HEK293 (cell line): ENCODE results near the gene PRR35.
A peak's percentile ranks its signal among the peaks of the same experiment; 100 is the strongest.

ENCODE experiments used
- BCL11B ChIP-seq: fragments of 450-650 bp; formaldehyde crosslinking; IDR thresholded peaks from 2 replicates; pipeline ENCODE4 v1.5.1; 2016; ENCODE audit warnings: low read depth, missing biosample characterization, missing genetic modification characterization
- CTCF ChIP-seq: fragments of 450-650 bp; formaldehyde crosslinking; IDR thresholded peaks from 2 replicates; pipeline ENCODE4 v1.5.1; 2016; ENCODE audit warnings: missing biosample characterization, missing genetic modification characterization
- GLI4 ChIP-seq: fragments of 450-650 bp; formaldehyde crosslinking; IDR thresholded peaks from 2 replicates; pipeline ENCODE4 v1.5.1; 2016; ENCODE audit warnings: missing biosample characterization, missing genetic modification characterization
- GLIS1 ChIP-seq: fragments of 450-650 bp; formaldehyde crosslinking; IDR thresholded peaks from 2 replicates; pipeline ENCODE4 v1.5.1; 2016; ENCODE audit warnings: missing biosample characterization, missing genetic modification characterization
- HIC1 ChIP-seq: fragments of 450-650 bp; formaldehyde crosslinking; IDR thresholded peaks from 2 replicates; pipeline ENCODE4 v1.5.1; 2016; ENCODE audit warnings: missing biosample characterization, missing genetic modification characterization
- HOXD13 ChIP-seq: sonication (generic); formaldehyde crosslinking; IDR thresholded peaks from 2 replicates; pipeline ENCODE4 v1.8.0; 2022; ENCODE audit warnings: missing genetic modification reagents, borderline replicate concordance
- RBAK ChIP-seq: fragments of 450-650 bp; formaldehyde crosslinking; IDR thresholded peaks from 2 replicates; pipeline ENCODE4 v1.5.1; 2016; ENCODE audit warnings: missing biosample characterization, missing genetic modification characterization
- SALL2 ChIP-seq: fragments of 450-650 bp; formaldehyde crosslinking; IDR thresholded peaks from 2 replicates; pipeline ENCODE4 v1.5.0; 2017; ENCODE audit warnings: missing biosample characterization, mild to moderate bottlenecking, missing genetic modification characterization, borderline replicate concordance
- ZBTB7A ChIP-seq: fragments of 450-650 bp; formaldehyde crosslinking; IDR thresholded peaks from 2 replicates; pipeline ENCODE4 v1.5.1; 2016; ENCODE audit warnings: low read depth, missing biosample characterization, missing genetic modification characterization
- ZBTB8A ChIP-seq: fragments of 450-650 bp; formaldehyde crosslinking; IDR thresholded peaks from 2 replicates; pipeline ENCODE4 v1.5.1; 2016; ENCODE audit warnings: missing biosample characterization, missing genetic modification characterization
- ZNF214 ChIP-seq: fragments of 450-650 bp; formaldehyde crosslinking; IDR thresholded peaks from 2 replicates; pipeline ENCODE4 v1.5.1; 2017; ENCODE audit warnings: missing biosample characterization, mild to moderate bottlenecking, missing genetic modification characterization, borderline replicate concordance
- ZNF26 ChIP-seq: fragments of 450-650 bp; formaldehyde crosslinking; IDR thresholded peaks from 2 replicates; pipeline ENCODE4 v1.5.1; 2016; ENCODE audit warnings: missing biosample characterization, missing genetic modification characterization
- ZNF449 ChIP-seq: fragments of 450-650 bp; formaldehyde crosslinking; IDR thresholded peaks from 2 replicates; pipeline ENCODE4 v1.5.1; 2017; ENCODE audit warnings: missing biosample characterization, mild to moderate bottlenecking, missing genetic modification characterization, moderate library complexity
- ZNF521 ChIP-seq: fragments of 450-650 bp; formaldehyde crosslinking; IDR thresholded peaks from 2 replicates; pipeline ENCODE4 v1.5.1; 2017; ENCODE audit warnings: missing biosample characterization, mild to moderate bottlenecking, missing genetic modification characterization
- ZNF544 ChIP-seq: fragments of 450-650 bp; formaldehyde crosslinking; IDR thresholded peaks from 2 replicates; pipeline ENCODE4 v1.5.0; 2017; ENCODE audit warnings: missing biosample characterization, missing genetic modification characterization
- ZNF585B ChIP-seq: fragments of 450-650 bp; formaldehyde crosslinking; IDR thresholded peaks from 2 replicates; pipeline ENCODE4 v1.5.1; 2016; ENCODE audit warnings: missing biosample characterization, missing genetic modification characterization
- ZNF600 ChIP-seq: fragments of 450-650 bp; formaldehyde crosslinking; IDR thresholded peaks from 2 replicates; pipeline ENCODE4 v1.5.1; 2016; ENCODE audit warnings: missing biosample characterization, missing genetic modification characterization
- ZNF791 ChIP-seq: fragments of 450-650 bp; formaldehyde crosslinking; IDR thresholded peaks from 2 replicates; pipeline ENCODE4 v1.5.1; 2016; ENCODE audit warnings: missing biosample characterization, missing genetic modification characterization
- ZNF830 ChIP-seq: fragments of 450-650 bp; IDR thresholded peaks from 2 replicates; pipeline ENCODE4 v1.5.0; 2018; ENCODE audit warnings: missing biosample characterization, missing genetic modification characterization, low read depth, mild to moderate bottlenecking, moderate library complexity
- ZSCAN30 ChIP-seq: fragments of 450-650 bp; IDR thresholded peaks from 2 replicates; pipeline ENCODE4 v1.5.1; 2018; ENCODE audit warnings: missing biosample characterization, mild to moderate bottlenecking, missing genetic modification characterization, moderate library complexity
- TF ChIP-seq, protein P1 (sequence below): fragments of 450-650 bp; IDR thresholded peaks from 2 replicates; pipeline ENCODE4 v1.5.1; 2018; ENCODE audit warnings: missing biosample characterization, missing genetic modification characterization
- TF ChIP-seq, protein P2 (sequence below): fragments of 450-650 bp; formaldehyde crosslinking; IDR thresholded peaks from 2 replicates; pipeline ENCODE4 v1.5.1; 2017; ENCODE audit warnings: missing biosample characterization, missing genetic modification characterization
- TF ChIP-seq, protein P3 (sequence below): fragments of 450-650 bp; formaldehyde crosslinking; IDR thresholded peaks from 2 replicates; pipeline ENCODE4 v1.5.1; 2016; ENCODE audit warnings: missing biosample characterization, missing genetic modification characterization
- TF ChIP-seq, protein P4 (sequence below): fragments of 450-650 bp; formaldehyde crosslinking; IDR thresholded peaks from 2 replicates; pipeline ENCODE4 v1.5.1; 2016; ENCODE audit warnings: missing biosample characterization, missing genetic modification characterization

PRR35 gene

GRCh38 chr16:590188-590814, 30.1 kb downstream of the PRR35 start (continued):
- TF ChIP-seq HIC1 (tag by site-specific recombination) (no peak), ZNF26 (no peak), ZNF585B (tag by site-specific recombination) (no peak), RBAK (tag by site-specific recombination) (no peak), ZNF791 (no peak; the same call in 1 of the 2 replicates), HOXD13 (CRISPR knock-in tag) (no peak), GLI4 (no peak), GLIS1 (tag by site-specific recombination) (no peak), BCL11B (tag by site-specific recombination) (peak; percentile 69), ZBTB8A (tag by site-specific recombination) (peak; percentile 74; the same call in 1 of the 2 replicates), ZNF214 (tag by site-specific recombination) (no peak), ZNF544 (tag by site-specific recombination) (no peak), ZNF830 (tag by site-specific recombination) (no peak), ZBTB7A (tag by site-specific recombination) (peak; percentile 8; the same call in 1 of the 2 replicates), CTCF (tag by site-specific recombination) (no peak), ZSCAN30 (0 out of 2 replicates have a peak, but pooled peaks have one; percentile 46), ZNF521 (tag by site-specific recombination) (no peak), ZNF449 (tag by site-specific recombination) (no peak), ZNF600 (peak; percentile 40), SALL2 (tag by site-specific recombination) (no peak)
- TF ChIP-seq, protein P1, sequence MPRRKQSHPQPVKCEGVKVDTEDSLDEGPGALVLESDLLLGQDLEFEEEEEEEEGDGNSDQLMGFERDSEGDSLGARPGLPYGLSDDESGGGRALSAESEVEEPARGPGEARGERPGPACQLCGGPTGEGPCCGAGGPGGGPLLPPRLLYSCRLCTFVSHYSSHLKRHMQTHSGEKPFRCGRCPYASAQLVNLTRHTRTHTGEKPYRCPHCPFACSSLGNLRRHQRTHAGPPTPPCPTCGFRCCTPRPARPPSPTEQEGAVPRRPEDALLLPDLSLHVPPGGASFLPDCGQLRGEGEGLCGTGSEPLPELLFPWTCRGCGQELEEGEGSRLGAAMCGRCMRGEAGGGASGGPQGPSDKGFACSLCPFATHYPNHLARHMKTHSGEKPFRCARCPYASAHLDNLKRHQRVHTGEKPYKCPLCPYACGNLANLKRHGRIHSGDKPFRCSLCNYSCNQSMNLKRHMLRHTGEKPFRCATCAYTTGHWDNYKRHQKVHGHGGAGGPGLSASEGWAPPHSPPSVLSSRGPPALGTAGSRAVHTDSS (tag by site-specific recombination) = no peak; the same call in 1 of the 2 replicates
- TF ChIP-seq, protein P2, sequence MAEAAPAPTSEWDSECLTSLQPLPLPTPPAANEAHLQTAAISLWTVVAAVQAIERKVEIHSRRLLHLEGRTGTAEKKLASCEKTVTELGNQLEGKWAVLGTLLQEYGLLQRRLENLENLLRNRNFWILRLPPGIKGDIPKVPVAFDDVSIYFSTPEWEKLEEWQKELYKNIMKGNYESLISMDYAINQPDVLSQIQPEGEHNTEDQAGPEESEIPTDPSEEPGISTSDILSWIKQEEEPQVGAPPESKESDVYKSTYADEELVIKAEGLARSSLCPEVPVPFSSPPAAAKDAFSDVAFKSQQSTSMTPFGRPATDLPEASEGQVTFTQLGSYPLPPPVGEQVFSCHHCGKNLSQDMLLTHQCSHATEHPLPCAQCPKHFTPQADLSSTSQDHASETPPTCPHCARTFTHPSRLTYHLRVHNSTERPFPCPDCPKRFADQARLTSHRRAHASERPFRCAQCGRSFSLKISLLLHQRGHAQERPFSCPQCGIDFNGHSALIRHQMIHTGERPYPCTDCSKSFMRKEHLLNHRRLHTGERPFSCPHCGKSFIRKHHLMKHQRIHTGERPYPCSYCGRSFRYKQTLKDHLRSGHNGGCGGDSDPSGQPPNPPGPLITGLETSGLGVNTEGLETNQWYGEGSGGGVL (tag by site-specific recombination) = 0 out of 2 replicates have a peak, but pooled peaks have one; percentile 11
- TF ChIP-seq, protein P3, sequence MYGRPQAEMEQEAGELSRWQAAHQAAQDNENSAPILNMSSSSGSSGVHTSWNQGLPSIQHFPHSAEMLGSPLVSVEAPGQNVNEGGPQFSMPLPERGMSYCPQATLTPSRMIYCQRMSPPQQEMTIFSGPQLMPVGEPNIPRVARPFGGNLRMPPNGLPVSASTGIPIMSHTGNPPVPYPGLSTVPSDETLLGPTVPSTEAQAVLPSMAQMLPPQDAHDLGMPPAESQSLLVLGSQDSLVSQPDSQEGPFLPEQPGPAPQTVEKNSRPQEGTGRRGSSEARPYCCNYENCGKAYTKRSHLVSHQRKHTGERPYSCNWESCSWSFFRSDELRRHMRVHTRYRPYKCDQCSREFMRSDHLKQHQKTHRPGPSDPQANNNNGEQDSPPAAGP = no peak
- TF ChIP-seq, protein P4, sequence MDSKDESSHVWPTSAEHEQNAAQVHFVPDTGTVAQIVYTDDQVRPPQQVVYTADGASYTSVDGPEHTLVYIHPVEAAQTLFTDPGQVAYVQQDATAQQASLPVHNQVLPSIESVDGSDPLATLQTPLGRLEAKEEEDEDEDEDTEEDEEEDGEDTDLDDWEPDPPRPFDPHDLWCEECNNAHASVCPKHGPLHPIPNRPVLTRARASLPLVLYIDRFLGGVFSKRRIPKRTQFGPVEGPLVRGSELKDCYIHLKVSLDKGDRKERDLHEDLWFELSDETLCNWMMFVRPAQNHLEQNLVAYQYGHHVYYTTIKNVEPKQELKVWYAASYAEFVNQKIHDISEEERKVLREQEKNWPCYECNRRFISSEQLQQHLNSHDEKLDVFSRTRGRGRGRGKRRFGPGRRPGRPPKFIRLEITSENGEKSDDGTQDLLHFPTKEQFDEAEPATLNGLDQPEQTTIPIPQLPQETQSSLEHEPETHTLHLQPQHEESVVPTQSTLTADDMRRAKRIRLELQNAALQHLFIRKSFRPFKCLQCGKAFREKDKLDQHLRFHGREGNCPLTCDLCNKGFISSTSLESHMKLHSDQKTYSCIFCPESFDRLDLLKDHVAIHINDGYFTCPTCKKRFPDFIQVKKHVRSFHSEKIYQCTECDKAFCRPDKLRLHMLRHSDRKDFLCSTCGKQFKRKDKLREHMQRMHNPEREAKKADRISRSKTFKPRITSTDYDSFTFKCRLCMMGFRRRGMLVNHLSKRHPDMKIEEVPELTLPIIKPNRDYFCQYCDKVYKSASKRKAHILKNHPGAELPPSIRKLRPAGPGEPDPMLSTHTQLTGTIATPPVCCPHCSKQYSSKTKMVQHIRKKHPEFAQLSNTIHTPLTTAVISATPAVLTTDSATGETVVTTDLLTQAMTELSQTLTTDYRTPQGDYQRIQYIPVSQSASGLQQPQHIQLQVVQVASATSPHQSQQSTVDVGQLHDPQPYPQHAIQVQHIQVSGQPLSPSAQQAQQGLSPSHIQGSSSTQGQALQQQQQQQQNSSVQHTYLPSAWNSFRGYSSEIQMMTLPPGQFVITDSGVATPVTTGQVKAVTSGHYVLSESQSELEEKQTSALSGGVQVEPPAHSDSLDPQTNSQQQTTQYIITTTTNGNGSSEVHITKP = no peak
